Measurements from ENCODE around the gene IQCF5. TPM values are rescaled to one million over a fixed set of nuclear protein-coding genes. Genes with fewer than 3 reads are reported as not detected.
"Not testable (repeated sequence)": the region's sequence is repeated elsewhere in the genome, so short reads cannot be mapped to it uniquely, and the experiment has no call there.

The IQCF5 gene
- total RNA-seq, 6 experiments from 2014 or later, result not detected

GRCh38 chr3:51904034-51904823 lies 28.8 kb upstream of the IQCF5 start:
- intact Hi-C loops (cut with DNase I), result no loop called here
- Histone ChIP-seq H3K9me3 (no peaks in the 10 kb centered on the region), H3K4me3 (no peak overlapping the region), H3K27ac (no peak overlapping the region), H3K4me1 (no peaks in the 10 kb centered on the region), H3K27me3 (no peaks in the 10 kb centered on the region), H3K36me3 (no peaks in the 10 kb centered on the region)
- ATAC-seq (no peak), DNase-seq (no peak)
- TF ChIP-seq CTCF (IDR thresholded peaks at IDR 0.05) (no peak), POLR2A (IDR thresholded peaks at IDR 0.05) (no peak)
- 60% methylated on average over 2 of the region's 2 CpGs for WGBS (ENCODE audit: insufficient coverage, low coverage, low lambda C conversion rate, missing lambda C conversion rate)

- H3K27ac ChIP-seq; H3K4me1 ChIP-seq; intact Hi-C loops (cut with DNase I); ATAC-seq; DNase-seq; H3K27me3 ChIP-seq; H3K36me3 ChIP-seq; H3K9me3 ChIP-seq; H3K4me3 ChIP-seq: not testable (repeated sequence)
- 51% methylated on average over 7 of the region's 7 CpGs for whole genome bisulfite sequencing (ENCODE audit: insufficient coverage, low coverage, low lambda C conversion rate, missing lambda C conversion rate)
Observed at GRCh38 chr3:51902361-51902760, 27.0 kb upstream of the IQCF5 start.

GRCh38 chr3:51900043-51900442 lies 24.6 kb upstream of the IQCF5 start:
- WGBS (ENCODE audit: insufficient coverage, low coverage, low lambda C conversion rate, missing lambda C conversion rate), result 57% methylated on average over 7 of the region's 7 CpGs
- DNase-seq; H3K9me3 ChIP-seq; H3K27ac ChIP-seq; H3K36me3 ChIP-seq; H3K4me1 ChIP-seq; intact Hi-C loops (cut with DNase I); H3K27me3 ChIP-seq; ATAC-seq; H3K4me3 ChIP-seq: not testable (repeated sequence)

GRCh38 chr3:51897391-51897790 lies 22.0 kb upstream of the IQCF5 start:
- DNase-seq (no peak), ATAC-seq (no peak)
- H3K4me1 ChIP-seq, result no peaks in the 10 kb centered on the region
- H3K9me3 ChIP-seq, result no peaks in the 10 kb centered on the region
- no peak for TF ChIP-seq CTCF (IDR thresholded peaks at IDR 0.05)
- TF ChIP-seq POLR2A (IDR thresholded peaks at IDR 0.05), result no peak
- H3K36me3 ChIP-seq, result no peaks in the 10 kb centered on the region
- H3K4me3 ChIP-seq, result no peak overlapping the region
- H3K27ac ChIP-seq, result no peak overlapping the region
- no peaks in the 10 kb centered on the region for H3K27me3 ChIP-seq
- 89% methylated on average over 10 of the region's 15 CpGs for WGBS (ENCODE audit: insufficient coverage, low coverage, low lambda C conversion rate, missing lambda C conversion rate)
- intact Hi-C loops (cut with DNase I), result no loop called here

- intact Hi-C loops (cut with DNase I), result no loop called here
- Histone ChIP-seq H3K4me3 (no peak overlapping the region), H3K36me3 (no peaks in the 10 kb centered on the region), H3K27me3 (no peaks in the 10 kb centered on the region), H3K27ac (no peak overlapping the region), H3K9me3 (no peaks in the 10 kb centered on the region), H3K4me1 (no peaks in the 10 kb centered on the region)
- 69% methylated on average over 10 of the region's 10 CpGs for WGBS (ENCODE audit: insufficient coverage, low coverage, low lambda C conversion rate, missing lambda C conversion rate)
- no peak for DNase-seq
- no peak for ATAC-seq
- TF ChIP-seq CTCF (IDR thresholded peaks at IDR 0.05), result no peak
- TF ChIP-seq POLR2A (IDR thresholded peaks at IDR 0.05), result no peak
Observed at GRCh38 chr3:51896607-51897305, 21.4 kb upstream of the IQCF5 start.
